GM21447 (cell line): ENCODE results near the gene ZNF28.
A peak's percentile ranks its signal among the peaks of the same experiment; 100 is the strongest.
"Not testable (repeated sequence)": the region's sequence is repeated elsewhere in the genome, so short reads cannot be mapped to it uniquely, and the experiment has no call there.

Source experiments
- ATAC-seq: cut with Tn5 transposase; IDR thresholded peaks from one replicate; pipeline ENCODE4 v1.9.1; 2021; ENCODE audit not compliant: unreplicated experiment

ZNF28 gene

GRCh38 chr19:52821204-52821960 lies at the start of gene ZNF28:
TSS of gene ZNF28 (minus strand) at chr19:52821633. CDS start at chr19:52817958, 3,675 bp downstream.
- peak; percentile 90 for ATAC-seq

GRCh38 chr19:52868031-52868430 lies 46.6 kb upstream of the ZNF28 start:
- ATAC-seq = not testable (repeated sequence)

GRCh38 chr19:52857378-52858191 lies 36.2 kb upstream of the ZNF28 start, which contains the start of gene ZNF468:
TSS of gene ZNF468 (minus strand) at chr19:52857619. CDS start at chr19:52854272, 3,347 bp downstream.
- peak; percentile 95 for ATAC-seq

GRCh38 chr19:52856540-52857377 lies 35.3 kb upstream of the ZNF28 start:
- ATAC-seq = peak; percentile 23

GRCh38 chr19:52847352-52847751 lies 25.9 kb upstream of the ZNF28 start:
- ATAC-seq = not testable (repeated sequence)

- not testable (repeated sequence) for ATAC-seq
Observed at GRCh38 chr19:52840825-52841465, 19.5 kb upstream of the ZNF28 start.

GRCh38 chr19:52834289-52834688 lies 12.9 kb upstream of the ZNF28 start:
- ATAC-seq = not testable (repeated sequence)

GRCh38 chr19:52833541-52833940 lies 12.1 kb upstream of the ZNF28 start:
- ATAC-seq = not testable (repeated sequence)

GRCh38 chr19:52829866-52830265 lies 8.4 kb upstream of the ZNF28 start:
- ATAC-seq = not testable (repeated sequence)

GRCh38 chr19:52825765-52826164 lies 4.3 kb upstream of the ZNF28 start:
- no peak for ATAC-seq

GRCh38 chr19:52823676-52824075 lies 2.2 kb upstream of the ZNF28 start:
- ATAC-seq = no peak

GRCh38 chr19:52820472-52821203 lies 795 bp downstream of the ZNF28 start:
- peak; percentile 44 for ATAC-seq

- ATAC-seq = no peak
Observed at GRCh38 chr19:52809801-52810200, 11.6 kb downstream of the ZNF28 start.

- not testable (repeated sequence) for ATAC-seq
Observed at GRCh38 chr19:52799950-52800640, 21.3 kb downstream of the ZNF28 start.

- ATAC-seq = no peak
Observed at GRCh38 chr19:52789440-52789839, 32.0 kb downstream of the ZNF28 start.

GRCh38 chr19:52786464-52787354 lies 34.7 kb downstream of the ZNF28 start, which contains the start of gene ZNF600:
TSS of gene ZNF600 (minus strand) at chr19:52786791. CDS start at chr19:52778888, 7,903 bp downstream.
- peak; percentile 93 for ATAC-seq

- ATAC-seq = peak; percentile 35
Observed at GRCh38 chr19:52786078-52786463, 35.4 kb downstream of the ZNF28 start.

GRCh38 chr19:52785506-52785905 lies 35.9 kb downstream of the ZNF28 start:
- no peak for ATAC-seq
